SIG-M5 treated with dmso at 0.1 percent for 504 hours (cell line): Measurements from ENCODE around the gene PDE4C.

Experiments
- DNase-seq: peaks from one replicate; lab custom pipeline; 2025; ENCODE audit not compliant: unreplicated experiment; lab: John Stamatoyannopoulos, UW

The PDE4C gene

GRCh38 chr19:18225702-18226468 is at the start of gene PDE4C:
Gene PDE4C (minus strand): TSS chr19:18226438. CDS start chr19:18226415, 23 bp downstream.
- DNase-seq: no peak

GRCh38 chr19:18274781-18275356 is 48.6 kb upstream of the PDE4C start:
- DNase-seq: no peak

- DNase-seq: no peak
These were observed 48.1 kb upstream of the PDE4C start, which contains the start of gene IQCN for GRCh38 chr19:18274219-18274780. Gene IQCN (minus strand): TSS chr19:18274452. CDS start chr19:18269478, 4,974 bp downstream.

- no peak for DNase-seq
These were observed 47.5 kb upstream of the PDE4C start for GRCh38 chr19:18273561-18274218.

- DNase-seq: no peak
These were observed 45.2 kb upstream of the PDE4C start for GRCh38 chr19:18271433-18271841.

- DNase-seq: no peak
These were observed 44.1 kb upstream of the PDE4C start for GRCh38 chr19:18270326-18270725.

- no peak for DNase-seq
These were observed 43.0 kb upstream of the PDE4C start for GRCh38 chr19:18269070-18269723.

- DNase-seq: no peak
These were observed 40.8 kb upstream of the PDE4C start for GRCh38 chr19:18266771-18267686.

- DNase-seq: no peak
These were observed 39.3 kb upstream of the PDE4C start for GRCh38 chr19:18265582-18265981.

GRCh38 chr19:18264971-18265540 is 38.8 kb upstream of the PDE4C start:
- DNase-seq: no peak

GRCh38 chr19:18264137-18264854 is 38.1 kb upstream of the PDE4C start:
- DNase-seq: no peak

GRCh38 chr19:18263324-18264136 is 37.3 kb upstream of the PDE4C start:
- DNase-seq: no peak

- DNase-seq: no peak
These were observed 36.7 kb upstream of the PDE4C start for GRCh38 chr19:18262917-18263316.

- no peak for DNase-seq
These were observed 35.9 kb upstream of the PDE4C start for GRCh38 chr19:18262144-18262543.

- DNase-seq: no peak
These were observed 35.2 kb upstream of the PDE4C start for GRCh38 chr19:18261474-18261873.

GRCh38 chr19:18259893-18260292 is 33.7 kb upstream of the PDE4C start:
- DNase-seq: no peak

- DNase-seq: no peak
These were observed 31.5 kb upstream of the PDE4C start for GRCh38 chr19:18257503-18258470.
